GM06990 (cell line): ENCODE data around the gene LZIC.

Experiments used
- DNase-seq: peaks from one replicate; pipeline ENCODE4 v3.0.0-alpha.2; 2011; ENCODE audit not compliant: insufficient read length; ENCODE audit errors: extremely low read depth
- H3K27me3 ChIP-seq: replicated peaks from 2 replicates; pipeline ENCODE4 v1.6.0; 2011; ENCODE audit warnings: low read length; ENCODE audit not compliant: control insufficient read depth, insufficient read depth
- H3K36me3 ChIP-seq: 2 replicates; pipeline ENCODE4 v1.5.1; 2011; ENCODE audit warnings: low read length; ENCODE audit not compliant: control insufficient read depth, insufficient read depth
- H3K4me3 ChIP-seq: replicated peaks from 2 replicates; pipeline ENCODE4 v1.5.1; 2011; ENCODE audit warnings: low read depth, mild to moderate bottlenecking, control low read depth, low read length
- CTCF ChIP-seq: IDR thresholded peaks from 2 replicates; pipeline ENCODE4 v1.5.1; 2011; ENCODE audit warnings: low read length, control low read depth, mild to moderate bottlenecking, inconsistent platforms; ENCODE audit not compliant: insufficient read depth, poor library complexity, severe bottlenecking

The LZIC gene

DNA sequence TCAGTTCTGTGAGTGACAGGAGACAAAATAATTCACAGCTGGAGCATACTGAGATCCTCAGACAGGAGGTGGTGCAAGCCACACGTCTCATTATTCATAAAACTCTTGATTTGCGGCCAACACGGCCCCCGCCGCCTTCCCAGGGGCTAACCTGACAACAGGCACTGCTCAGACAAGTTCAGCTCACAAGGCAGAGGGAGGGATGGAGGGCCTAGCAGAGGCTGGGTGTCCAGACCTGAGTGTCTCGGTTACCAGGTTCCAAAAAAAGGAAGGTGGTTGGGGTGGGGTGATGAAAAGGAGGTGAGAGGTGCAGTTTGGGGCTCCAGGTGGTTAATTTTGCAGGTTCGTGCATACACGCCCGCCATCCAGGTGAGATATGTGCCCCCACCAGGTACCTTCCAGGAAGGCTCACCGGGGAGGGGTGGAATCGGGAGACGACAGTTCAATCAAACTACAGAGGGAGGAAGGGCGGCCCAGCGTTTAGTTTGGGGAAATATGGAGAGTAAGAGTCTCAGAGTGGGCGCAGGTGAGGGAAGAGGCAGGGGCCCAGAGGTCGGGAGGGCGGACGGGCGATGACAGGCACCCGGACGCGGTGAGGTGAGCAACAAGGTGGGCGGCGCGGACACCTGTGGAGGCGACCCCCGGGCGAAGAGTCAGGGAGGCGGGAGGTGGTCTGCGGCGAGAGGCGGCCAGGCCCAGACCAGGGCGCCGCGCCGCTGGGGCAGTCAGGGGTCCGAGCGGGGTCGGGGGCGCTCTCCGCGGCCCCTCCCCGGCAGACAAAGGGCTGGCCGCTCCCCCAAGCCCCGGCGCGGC lies 33.8 kb downstream of the LZIC start:
- Histone ChIP-seq H3K36me3 (no peaks in the 10 kb centered on the region), H3K27me3 (no peaks in the 10 kb centered on the region), H3K4me3 (peak overlapping the region; percentile 79)
- TF ChIP-seq CTCF: no peak
- peak; percentile 38 for DNase-seq

DNA sequence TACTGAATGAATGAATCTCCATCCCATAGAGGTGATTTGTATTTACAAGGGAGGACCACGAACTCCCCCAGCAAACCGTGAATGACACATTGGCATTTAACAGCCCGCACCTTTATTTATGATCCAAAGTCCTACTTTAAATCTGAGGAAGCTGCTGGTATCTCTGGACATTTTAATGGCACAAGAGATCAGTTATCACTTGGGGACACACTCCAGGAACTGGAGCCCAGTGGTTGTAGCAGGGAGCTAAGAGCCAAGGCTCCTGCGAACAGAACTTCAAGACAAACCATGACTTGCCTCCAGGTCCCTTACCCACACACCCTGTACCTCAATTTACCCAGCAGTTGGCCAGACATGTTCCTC lies 34.3 kb downstream of the LZIC start:
- Histone ChIP-seq H3K36me3 (no peaks in the 10 kb centered on the region), H3K4me3 (no peak overlapping the region), H3K27me3 (no peaks in the 10 kb centered on the region)
- TF ChIP-seq CTCF: no peak
- no peak for DNase-seq

DNA sequence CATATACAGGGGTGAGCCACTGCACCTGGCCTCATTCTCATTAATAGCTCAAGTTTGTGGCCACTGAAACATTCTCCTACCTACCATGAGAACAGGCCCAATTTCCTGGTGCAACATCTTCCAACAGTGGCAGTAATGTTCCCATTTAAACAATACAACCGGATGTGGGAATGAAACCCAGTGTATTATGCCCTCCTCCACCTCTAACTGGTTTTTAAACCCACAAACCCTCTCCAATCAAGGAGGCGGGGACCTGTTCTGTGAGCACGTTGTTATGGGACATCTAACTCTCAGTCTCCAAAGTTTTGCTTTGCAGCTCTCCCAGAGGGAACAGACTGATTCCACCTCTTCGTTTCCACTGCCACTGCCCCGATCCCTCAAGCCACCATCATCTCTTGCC lies 35.8 kb downstream of the LZIC start:
- H3K4me3 ChIP-seq: no peak overlapping the region
- no peak for TF ChIP-seq CTCF
- no peak for DNase-seq

GRCh38 chr1:9906466-9906865 lies 36.7 kb downstream of the LZIC start:
- TF ChIP-seq CTCF: no peak
- Histone ChIP-seq H3K27me3 (no peaks in the 10 kb centered on the region), H3K4me3 (no peak overlapping the region), H3K36me3 (no peaks in the 10 kb centered on the region)
- no peak for DNase-seq

More for the DNA sequence above, 35.8 kb downstream of the LZIC start:
- no peaks in the 10 kb centered on the region for H3K36me3 ChIP-seq
- no peaks in the 10 kb centered on the region for H3K27me3 ChIP-seq

DNA sequence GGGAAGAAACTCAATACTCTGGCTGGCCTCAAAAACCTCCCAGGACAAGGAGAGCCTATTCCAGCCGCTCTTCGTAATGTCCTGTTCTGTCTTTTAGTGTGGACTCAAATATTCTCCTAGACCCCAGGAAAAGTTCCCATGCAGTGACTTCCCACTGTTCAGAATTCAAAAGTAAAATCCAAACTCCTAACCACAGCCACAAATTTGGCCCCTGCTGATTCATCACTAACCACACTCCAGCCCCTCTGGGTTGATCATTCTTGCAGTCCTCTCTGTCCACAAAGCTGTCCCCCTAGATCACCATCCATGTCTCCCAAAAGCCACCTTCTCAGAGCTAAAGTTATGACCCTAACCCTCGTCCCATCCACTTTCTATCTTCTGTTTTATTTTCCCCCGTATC lies 38.2 kb downstream of the LZIC start:
- TF ChIP-seq CTCF: no peak
- Histone ChIP-seq H3K27me3 (no peaks in the 10 kb centered on the region), H3K4me3 (no peak overlapping the region), H3K36me3 (no peaks in the 10 kb centered on the region)
- DNase-seq: no peak

- no peak for DNase-seq
- no peak for TF ChIP-seq CTCF
- Histone ChIP-seq H3K27me3 (no peaks in the 10 kb centered on the region), H3K4me3 (no peak overlapping the region), H3K36me3 (no peaks in the 10 kb centered on the region)
Observed at GRCh38 chr1:9904596-9904995, 38.6 kb downstream of the LZIC start.
